Endothelial cell of umbilical vein (primary cell): ENCODE results near the gene DIP2C. TPM values are rescaled to one million over a fixed set of nuclear protein-coding genes. Genes with fewer than 3 reads are reported as not detected.

Experiments
- BruUV-seq: library from RNA; stranded (reverse); fragments of 400-500 nt; replicated peaks from 2 replicates; lab custom pipeline; 2021; lab: Mats Ljungman, UMichigan
- CTCF ChIA-PET: fragments of 300-600, 350-600 bp; sonication (Branson Sonifier 250); formaldehyde crosslinking; loops from one replicate; lab custom pipeline; 2021; ENCODE audit warnings: antibody characterized with exemption, inconsistent platforms; lab: Charles Lee
- POLR2A ChIA-PET: fragments of 300-600, 350-600 bp; sonication (Branson Sonifier 250); formaldehyde crosslinking; loops from one replicate; lab custom pipeline; 2021; ENCODE audit warnings: antibody characterized with exemption, inconsistent platforms; lab: Charles Lee
- DNase-seq: peaks from one replicate; pipeline ENCODE4 v3.0.0-alpha.2; 2011; ENCODE audit warnings: low read depth, low spot score
- FAIRE-seq: peaks from 2 replicates; lab custom pipeline; 2011; peaks lifted over from hg19 to GRCh38; lab: Jason Lieb, UNC
- H2AFZ ChIP-seq: 2 replicates; pipeline ENCODE4 v1.6.0; 2012; ENCODE audit warnings: low read depth, low read length, control low read depth, inconsistent platforms
- H3K27ac ChIP-seq: 2 replicates; pipeline ENCODE4 v1.5.1; 2011; ENCODE audit warnings: low read depth, mild to moderate bottlenecking, control low read depth, low read length, moderate library complexity; ENCODE audit not compliant: insufficient read depth
- H3K27me3 ChIP-seq, 2 experiments: 2 replicates each; pipeline versions ENCODE4 v1.6.0 to v1.6.1; 2011; ENCODE audit warnings: low read length in 2 of 2, mixed read lengths in 1 of 2; ENCODE audit not compliant: control insufficient read depth in 2 of 2, insufficient read depth in 2 of 2
- H3K36me3 ChIP-seq, 2 experiments: 2 replicates in 1 of 2; 3 replicates in 1 of 2; pipeline ENCODE4 v1.5.1; 2011; ENCODE audit warnings: low read length in 2 of 2, mild to moderate bottlenecking in 1 of 2, moderate library complexity in 1 of 2; ENCODE audit not compliant: control insufficient read depth in 2 of 2, insufficient read depth in 2 of 2; ENCODE audit errors: extremely low read depth in 1 of 2
- H3K4me1 ChIP-seq: 3 replicates; pipeline ENCODE4 v1.5.1; 2011; ENCODE audit warnings: mild to moderate bottlenecking, low read length; ENCODE audit not compliant: control insufficient read depth, insufficient read depth; ENCODE audit errors: extremely low read depth
- H3K4me2 ChIP-seq: 2 replicates; pipeline ENCODE4 v1.6.1; 2011; ENCODE audit warnings: low read length, control low read depth, mixed read lengths; ENCODE audit not compliant: insufficient read depth
- H3K4me3 ChIP-seq, 3 experiments: fragments of 200-600 bp in 1 of 3; sonication (generic), shearing (Covaris generic) in 1 of 3; replicated peaks in 1 of 3; 2 replicates each; pipeline ENCODE4 v1.5.1; 2011 to 2016; ENCODE audit warnings: control low read depth in 3 of 3, low read length in 3 of 3, mild to moderate bottlenecking in 2 of 3, inconsistent platforms in 1 of 3, low read depth in 1 of 3, moderate library complexity in 1 of 3; ENCODE audit not compliant: insufficient read depth in 1 of 3
- H3K79me2 ChIP-seq: 2 replicates; pipeline ENCODE4 v1.6.0; 2012; ENCODE audit warnings: low read length, inconsistent platforms; ENCODE audit not compliant: control insufficient read depth, insufficient read depth
- H3K9ac ChIP-seq: replicated peaks from 2 replicates; pipeline ENCODE3; 2011; ENCODE audit warnings: low read length, control low read depth; ENCODE audit not compliant: insufficient read depth; ENCODE audit errors: extremely low read depth
- H3K9me1 ChIP-seq: replicated peaks from 3 replicates; pipeline ENCODE4 v1.6.0; 2011; ENCODE audit warnings: mild to moderate bottlenecking, low read length; ENCODE audit not compliant: control insufficient read depth, insufficient read depth; ENCODE audit errors: extremely low read depth
- H3K9me3 ChIP-seq: replicated peaks from 2 replicates; pipeline ENCODE4 v1.5.1; 2012; ENCODE audit warnings: low read length, inconsistent platforms; ENCODE audit not compliant: control insufficient read depth, insufficient read depth
- H4K20me1 ChIP-seq: replicated peaks from 2 replicates; pipeline ENCODE3; 2011; ENCODE audit warnings: mild to moderate bottlenecking, low read length; ENCODE audit not compliant: control insufficient read depth, insufficient read depth; ENCODE audit errors: extremely low read depth
- EZH2 ChIP-seq: IDR thresholded peaks from 2 replicates; pipeline ENCODE4 v1.6.1; 2012; ENCODE audit warnings: borderline replicate concordance, low read depth, mild to moderate bottlenecking, moderate library complexity, low read length, inconsistent platforms; ENCODE audit not compliant: severe bottlenecking
- FOS ChIP-seq: IDR thresholded peaks from 2 replicates; pipeline ENCODE4 v1.6.1; 2011; ENCODE audit warnings: mild to moderate bottlenecking, low read length, moderate library complexity, borderline replicate concordance; ENCODE audit not compliant: insufficient read depth
- GATA2 ChIP-seq: IDR thresholded peaks from 2 replicates; pipeline ENCODE4 v1.7.0; 2011; ENCODE audit warnings: low read depth, mild to moderate bottlenecking, moderate library complexity, mixed read lengths, low read length; ENCODE audit not compliant: insufficient read length, insufficient read depth
- JUN ChIP-seq: IDR thresholded peaks from 2 replicates; pipeline ENCODE4 v1.6.1; 2011; ENCODE audit warnings: borderline replicate concordance, low read depth; ENCODE audit not compliant: insufficient read length, insufficient read depth
- MAX ChIP-seq: IDR thresholded peaks from 2 replicates; pipeline ENCODE4 v1.6.1; 2011; ENCODE audit not compliant: insufficient read depth, insufficient read length
- MYC ChIP-seq: IDR thresholded peaks from one replicate; pipeline ENCODE4 v1.6.1; 2011; ENCODE audit warnings: mild to moderate bottlenecking, low read depth, low read length
- POLR2A ChIP-seq: IDR thresholded peaks from 2 replicates; pipeline ENCODE4 v1.6.1; 2012; ENCODE audit warnings: low read depth, mild to moderate bottlenecking, control low read depth, low read length
- POLR2AphosphoS5 ChIP-seq: IDR thresholded peaks from 2 replicates; pipeline ENCODE4 v1.6.1; 2012; ENCODE audit warnings: low read depth, mild to moderate bottlenecking, control low read depth, low read length, moderate library complexity; ENCODE audit not compliant: insufficient read depth
- dilution Hi-C: fragments of 300-500 bp; cut with MboI; formaldehyde crosslinking; loops from one replicate; pipeline ENCODE4 v1.15.0; 2019; ENCODE audit warnings: low sequenced_read_pairs; ENCODE audit not compliant: extremely low pct_ligation_motif_present
- intact Hi-C: fragments of 100-400 bp; cut with micrococcal nuclease; formaldehyde crosslinking; loops from one replicate; pipeline ENCODE4 v1.10.0; 2022
- polyA plus RNA-seq, 4 experiments: library from polyadenylated mRNA; depleted of rRNA in 3 of 4; stranded (reverse) in 3 of 4; unstranded in 1 of 4; fragments of >200 nt; gene quantifications; 2 replicates each; pipeline versions ENCODE4 v1.2.1 to v1.2.3, GENCODE V29; 2011 to 2012; ENCODE audit warnings: missing spikeins in 1 of 4
- total RNA-seq: library from RNA; stranded (reverse); gene quantifications from 2 replicates; pipeline ENCODE4 v1.2.3, GENCODE V29; 2021
- TF ChIP-seq, protein P1 (sequence below), 2 donors: IDR thresholded peaks; 1 replicate in 1 of 2; 2 replicates in 1 of 2; pipeline ENCODE4 v1.5.1; 2011; ENCODE audit warnings: low read length in 2 of 2, mild to moderate bottlenecking in 2 of 2, moderate library complexity in 2 of 2, control low read depth in 1 of 2, inconsistent platforms in 1 of 2, low read depth in 1 of 2; ENCODE audit not compliant: insufficient read depth in 1 of 2; ENCODE audit errors: extremely low read depth in 1 of 2

DIP2C gene
- total and polyA plus RNA-seq, 2 donors (not counting 3 experiments of a cell fraction or from before 2014, with no cell fraction given), result 3.6 to 10.7 TPM

GRCh38 chr10:727162-727790 is 37.8 kb upstream of the DIP2C start:
- H3K4me2 ChIP-seq, result no peak overlapping the region
- FAIRE-seq (no peak), DNase-seq (no peak)
- H3K9ac ChIP-seq, result no peak overlapping the region
- no peaks in the 10 kb centered on the region for H3K27me3 ChIP-seq
- H3K9me3 ChIP-seq, result no peaks in the 10 kb centered on the region
- no peak overlapping the region for H3K27ac ChIP-seq
- H3K4me3 ChIP-seq, result no peak overlapping the region
- CTCF ChIA-PET, result no interaction called here
- no peaks in the 10 kb centered on the region for H3K79me2 ChIP-seq
- no TSS peak for BruUV-seq
- H4K20me1 ChIP-seq, result no peaks in the 10 kb centered on the region
- intact Hi-C loops, result no loop called here
- no peak for TF ChIP-seq MAX
- no peaks in the 10 kb centered on the region for H3K36me3 ChIP-seq
- POLR2A ChIA-PET, result no interaction called here
- no peaks in the 10 kb centered on the region for H3K4me1 ChIP-seq
- no peak overlapping the region for H2AFZ ChIP-seq
- dilution Hi-C loops, result no loop called here
- H3K9me1 ChIP-seq, result no peaks in the 10 kb centered on the region

GRCh38 chr10:725786-726185 is 36.3 kb upstream of the DIP2C start:
- Histone ChIP-seq H3K9me1 (no peaks in the 10 kb centered on the region), H3K27ac (no peak overlapping the region), H3K9me3 (no peaks in the 10 kb centered on the region), H3K9ac (no peak overlapping the region), H3K79me2 (no peaks in the 10 kb centered on the region), H2AFZ (no peak overlapping the region), H4K20me1 (no peaks in the 10 kb centered on the region), H3K36me3 (no peaks in the 10 kb centered on the region), H3K4me2 (no peak overlapping the region), H3K4me3 (no peak overlapping the region), H3K4me1 (no peaks in the 10 kb centered on the region), H3K27me3 (no peaks in the 10 kb centered on the region)
- BruUV-seq, result no TSS peak
- dilution Hi-C loops (no loop called here), intact Hi-C loops (no loop called here)
- POLR2A ChIA-PET, result no interaction called here
- FAIRE-seq, result no peak
- no peak for DNase-seq
- CTCF ChIA-PET, result no interaction called here
- TF ChIP-seq JUN (no peak), FOS (no peak), EZH2 (no peak), MAX (no peak), POLR2AphosphoS5 (no peak), POLR2A (no peak), MYC (no peak), GATA2 (no peak)
- TF ChIP-seq, protein P1, sequence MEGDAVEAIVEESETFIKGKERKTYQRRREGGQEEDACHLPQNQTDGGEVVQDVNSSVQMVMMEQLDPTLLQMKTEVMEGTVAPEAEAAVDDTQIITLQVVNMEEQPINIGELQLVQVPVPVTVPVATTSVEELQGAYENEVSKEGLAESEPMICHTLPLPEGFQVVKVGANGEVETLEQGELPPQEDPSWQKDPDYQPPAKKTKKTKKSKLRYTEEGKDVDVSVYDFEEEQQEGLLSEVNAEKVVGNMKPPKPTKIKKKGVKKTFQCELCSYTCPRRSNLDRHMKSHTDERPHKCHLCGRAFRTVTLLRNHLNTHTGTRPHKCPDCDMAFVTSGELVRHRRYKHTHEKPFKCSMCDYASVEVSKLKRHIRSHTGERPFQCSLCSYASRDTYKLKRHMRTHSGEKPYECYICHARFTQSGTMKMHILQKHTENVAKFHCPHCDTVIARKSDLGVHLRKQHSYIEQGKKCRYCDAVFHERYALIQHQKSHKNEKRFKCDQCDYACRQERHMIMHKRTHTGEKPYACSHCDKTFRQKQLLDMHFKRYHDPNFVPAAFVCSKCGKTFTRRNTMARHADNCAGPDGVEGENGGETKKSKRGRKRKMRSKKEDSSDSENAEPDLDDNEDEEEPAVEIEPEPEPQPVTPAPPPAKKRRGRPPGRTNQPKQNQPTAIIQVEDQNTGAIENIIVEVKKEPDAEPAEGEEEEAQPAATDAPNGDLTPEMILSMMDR (IDR thresholded peaks at IDR 0.05; ENCODE audit: extremely low read depth in 1 of 2, insufficient read depth in 1 of 2, low read depth in 1 of 2, low read length in 2 of 2), result no peak
